ENCODE measurements around the gene SUSD2.
A peak's percentile ranks its signal among the peaks of the same experiment; 100 is the strongest.

SUSD2 gene

DNA sequence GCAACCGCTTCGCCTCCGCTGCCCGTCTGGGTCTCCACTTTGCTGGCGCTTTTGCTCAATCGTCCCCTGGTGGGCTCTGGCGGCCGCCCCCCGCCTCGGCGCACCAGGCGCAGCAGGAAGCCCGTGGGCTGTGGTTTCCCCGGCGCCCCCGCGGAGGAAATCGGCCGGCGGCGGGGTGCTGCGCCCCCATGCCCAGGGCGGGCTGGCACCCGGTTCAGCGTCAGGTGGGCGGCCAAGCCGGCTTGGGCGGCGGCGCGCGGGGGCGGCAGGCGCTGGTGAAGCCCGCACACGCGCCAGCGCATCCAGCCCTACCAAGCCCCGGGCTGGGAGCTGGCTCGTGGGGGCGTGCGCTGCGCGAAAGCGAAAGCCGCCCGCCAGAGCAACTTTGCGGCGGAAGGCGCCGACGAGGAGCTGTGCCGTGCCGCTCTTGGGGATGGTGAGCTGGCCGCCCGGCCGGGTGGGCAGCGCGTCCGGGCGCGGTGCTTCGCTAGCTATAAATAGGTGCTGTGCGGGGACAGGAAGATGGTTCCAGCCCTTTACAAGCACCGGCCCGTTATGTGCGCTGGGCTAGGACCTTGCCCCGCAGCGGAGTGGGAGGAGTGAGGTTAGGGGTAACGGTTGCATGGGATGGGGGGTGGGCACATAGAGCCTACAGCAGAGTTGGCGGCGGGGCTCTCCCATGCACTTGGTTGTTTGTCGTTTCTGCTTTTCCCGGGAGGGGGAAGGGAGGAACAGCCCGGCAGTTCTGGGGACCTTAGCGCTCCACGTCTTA is 25.0 kb upstream of the SUSD2 start:
- H3K9me3 ChIP-seq (ENCODE audit: control insufficient read depth, insufficient read depth, low read length) = no peaks in the 10 kb centered on the region
- peaks cover 5% of the 10 kb centered on the region for H3K36me3 ChIP-seq (ENCODE audit: control insufficient read depth, low read length)
- no peaks in the 10 kb centered on the region for H3F3A ChIP-seq (ENCODE audit: control insufficient read depth, insufficient read depth)
- no peaks in the 10 kb centered on the region for H3K79me2 ChIP-seq (ENCODE audit: control insufficient read depth, low read length)
- H3K27ac ChIP-seq (ENCODE audit: low read depth, low read length) = peak overlapping the region; percentile 13; the same call in 1 of the 2 replicates
- peaks cover 44% of the 10 kb centered on the region for H3K4me1 ChIP-seq (ENCODE audit: control insufficient read depth, low read length)
- peaks cover 9% of the 10 kb centered on the region; the same call in 1 of the 2 replicates for H4K20me1 ChIP-seq (ENCODE audit: control insufficient read depth, insufficient read depth, low read depth, low read length)
- no peaks in the 10 kb centered on the region for H3K9me2 ChIP-seq (replicated peaks; ENCODE audit: control insufficient read depth, low read length)
- H3K27me3 ChIP-seq (ENCODE audit: control insufficient read depth, low read length) = no peaks in the 10 kb centered on the region
- peak overlapping the region; percentile 81 for H3K4me3 ChIP-seq (ENCODE audit: low read length)
- peak overlapping the region; percentile 89 for H3K4me2 ChIP-seq (ENCODE audit: low read length)
- TF ChIP-seq, protein P1, sequence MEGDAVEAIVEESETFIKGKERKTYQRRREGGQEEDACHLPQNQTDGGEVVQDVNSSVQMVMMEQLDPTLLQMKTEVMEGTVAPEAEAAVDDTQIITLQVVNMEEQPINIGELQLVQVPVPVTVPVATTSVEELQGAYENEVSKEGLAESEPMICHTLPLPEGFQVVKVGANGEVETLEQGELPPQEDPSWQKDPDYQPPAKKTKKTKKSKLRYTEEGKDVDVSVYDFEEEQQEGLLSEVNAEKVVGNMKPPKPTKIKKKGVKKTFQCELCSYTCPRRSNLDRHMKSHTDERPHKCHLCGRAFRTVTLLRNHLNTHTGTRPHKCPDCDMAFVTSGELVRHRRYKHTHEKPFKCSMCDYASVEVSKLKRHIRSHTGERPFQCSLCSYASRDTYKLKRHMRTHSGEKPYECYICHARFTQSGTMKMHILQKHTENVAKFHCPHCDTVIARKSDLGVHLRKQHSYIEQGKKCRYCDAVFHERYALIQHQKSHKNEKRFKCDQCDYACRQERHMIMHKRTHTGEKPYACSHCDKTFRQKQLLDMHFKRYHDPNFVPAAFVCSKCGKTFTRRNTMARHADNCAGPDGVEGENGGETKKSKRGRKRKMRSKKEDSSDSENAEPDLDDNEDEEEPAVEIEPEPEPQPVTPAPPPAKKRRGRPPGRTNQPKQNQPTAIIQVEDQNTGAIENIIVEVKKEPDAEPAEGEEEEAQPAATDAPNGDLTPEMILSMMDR (IDR thresholded peaks at IDR 0.05; ENCODE audit: low read depth, low read length, poor library complexity, severe bottlenecking) = no peak
- no peak for TF ChIP-seq EZH2phosphoT487 (IDR thresholded peaks at IDR 0.05; ENCODE audit: borderline replicate concordance, low read length)

DNA sequence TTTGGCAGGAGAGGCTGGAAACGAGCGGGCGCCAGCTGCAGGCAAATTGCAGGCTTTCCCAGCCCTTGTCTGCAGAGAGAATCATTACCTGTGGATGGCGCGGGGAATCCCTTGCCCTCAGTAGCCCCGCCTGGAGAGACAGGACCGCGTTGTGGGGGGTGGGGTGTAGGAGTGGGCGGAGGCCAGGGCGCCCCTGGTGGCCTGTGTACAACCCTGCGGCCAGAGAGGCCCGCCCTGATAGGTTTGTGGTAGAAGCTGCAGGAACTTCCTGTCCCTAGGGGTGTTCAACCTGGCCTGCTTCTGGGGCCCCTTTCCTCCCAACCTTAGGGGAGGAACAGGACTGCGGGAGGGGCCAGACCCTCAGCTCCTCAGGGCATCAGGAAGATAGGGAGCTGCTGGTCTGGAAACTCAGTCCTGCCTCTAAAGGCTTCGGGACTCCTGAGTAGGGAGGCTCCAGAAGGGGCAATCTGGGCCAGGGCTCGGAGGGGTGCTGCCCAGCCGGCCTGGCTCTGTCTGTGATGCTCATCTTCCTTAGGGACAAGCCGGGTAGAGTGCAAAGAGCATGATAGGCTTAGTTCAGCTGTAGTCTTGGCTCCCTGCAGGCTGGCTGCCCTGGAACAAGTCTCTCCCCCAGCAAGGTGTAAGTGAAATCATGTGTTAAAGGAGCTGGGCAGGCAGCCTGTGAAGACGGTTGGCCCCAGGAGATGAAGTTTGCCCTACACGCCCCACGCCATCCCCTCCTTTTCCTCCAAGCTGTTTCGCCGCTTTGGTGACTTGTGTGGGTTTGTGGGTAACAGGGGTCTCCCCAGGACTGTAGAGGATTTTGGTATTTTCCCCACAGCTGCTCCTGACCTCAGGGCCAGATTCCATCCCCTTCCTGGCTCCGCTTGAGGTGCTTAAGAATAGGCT is 24.1 kb upstream of the SUSD2 start:
- no peaks in the 10 kb centered on the region for H3F3A ChIP-seq (ENCODE audit: control insufficient read depth, insufficient read depth)
- no peaks in the 10 kb centered on the region for H3K79me2 ChIP-seq (ENCODE audit: control insufficient read depth, low read length)
- peaks cover 9% of the 10 kb centered on the region; the same call in 1 of the 2 replicates for H4K20me1 ChIP-seq (ENCODE audit: control insufficient read depth, insufficient read depth, low read depth, low read length)
- H3K4me1 ChIP-seq (ENCODE audit: control insufficient read depth, low read length) = peaks cover 44% of the 10 kb centered on the region
- H3K9me2 ChIP-seq (replicated peaks; ENCODE audit: control insufficient read depth, low read length) = no peaks in the 10 kb centered on the region
- no peaks in the 10 kb centered on the region for H3K9me3 ChIP-seq (ENCODE audit: control insufficient read depth, insufficient read depth, low read length)
- peaks cover 5% of the 10 kb centered on the region for H3K36me3 ChIP-seq (ENCODE audit: control insufficient read depth, low read length)
- peak overlapping the region; percentile 89 for H3K4me2 ChIP-seq (ENCODE audit: low read length)
- TF ChIP-seq EZH2phosphoT487 (IDR thresholded peaks at IDR 0.05; ENCODE audit: borderline replicate concordance, low read length) = no peak
- TF ChIP-seq, protein P1 (IDR thresholded peaks at IDR 0.05; ENCODE audit: low read depth, low read length, poor library complexity, severe bottlenecking) = peak; percentile 96
- H3K27me3 ChIP-seq (ENCODE audit: control insufficient read depth, low read length) = no peaks in the 10 kb centered on the region
- peak overlapping the region; percentile 55 for H3K27ac ChIP-seq (ENCODE audit: low read depth, low read length)
- H3K4me3 ChIP-seq (ENCODE audit: low read length) = peak overlapping the region; percentile 81

DNA sequence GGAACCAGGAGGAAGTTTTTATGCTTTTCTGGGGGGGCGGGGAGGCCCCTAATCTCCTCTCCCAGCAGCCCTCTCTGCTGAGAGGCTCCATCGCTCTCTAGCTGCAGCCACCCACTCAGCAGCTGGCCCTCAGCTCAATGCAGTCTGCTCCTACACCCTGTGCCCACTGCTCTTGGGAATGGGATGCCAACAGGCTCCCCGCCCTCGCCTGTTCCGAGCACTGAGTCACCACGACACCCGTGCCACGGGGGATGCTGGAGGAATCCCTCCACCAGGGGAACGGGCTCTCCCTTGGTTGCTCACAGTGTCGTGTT is 23.5 kb upstream of the SUSD2 start:
- peaks cover 44% of the 10 kb centered on the region for H3K4me1 ChIP-seq (ENCODE audit: control insufficient read depth, low read length)
- peak overlapping the region; percentile 89 for H3K4me2 ChIP-seq (ENCODE audit: low read length)
- H3K27ac ChIP-seq (ENCODE audit: low read depth, low read length) = peak overlapping the region; percentile 55
- no peaks in the 10 kb centered on the region for H3K79me2 ChIP-seq (ENCODE audit: control insufficient read depth, low read length)
- no peaks in the 10 kb centered on the region for H3F3A ChIP-seq (ENCODE audit: control insufficient read depth, insufficient read depth)
- H4K20me1 ChIP-seq (ENCODE audit: control insufficient read depth, insufficient read depth, low read depth, low read length) = peaks cover 9% of the 10 kb centered on the region; the same call in 1 of the 2 replicates
- H3K9me3 ChIP-seq (ENCODE audit: control insufficient read depth, insufficient read depth, low read length) = no peaks in the 10 kb centered on the region
- H3K36me3 ChIP-seq (ENCODE audit: control insufficient read depth, low read length) = peaks cover 5% of the 10 kb centered on the region
- no peaks in the 10 kb centered on the region for H3K27me3 ChIP-seq (ENCODE audit: control insufficient read depth, low read length)
- H3K9me2 ChIP-seq (replicated peaks; ENCODE audit: control insufficient read depth, low read length) = no peaks in the 10 kb centered on the region
- peak overlapping the region; percentile 81 for H3K4me3 ChIP-seq (ENCODE audit: low read length)
- TF ChIP-seq, protein P1 (IDR thresholded peaks at IDR 0.05; ENCODE audit: low read depth, low read length, poor library complexity, severe bottlenecking) = no peak
- no peak for TF ChIP-seq EZH2phosphoT487 (IDR thresholded peaks at IDR 0.05; ENCODE audit: borderline replicate concordance, low read length)
